Peyer's patch (tissue), 4 donors: ENCODE data around the gene CBX1.

Experiments used
- POLR2A ChIP-seq, 2 donors: fragments of 450-650 bp; IDR thresholded peaks; one replicate each; pipeline ENCODE4 v1.5.1; 2017; ENCODE audit warnings: antibody characterized with exemption in 2 of 2, mild to moderate bottlenecking in 2 of 2, moderate library complexity in 2 of 2
- TF ChIP-seq, protein P1 (sequence below), 6 experiments: fragments of 450-650 bp in 4 of 6; fragments of 200-600 bp in 2 of 6; sonication (generic) in 1 of 6; IDR thresholded peaks; one replicate each; pipeline ENCODE4 v1.5.1; 2017 to 2019; ENCODE audit warnings: antibody characterized with exemption in 6 of 6, mild to moderate bottlenecking in 3 of 6, moderate library complexity in 1 of 6

DNA sequence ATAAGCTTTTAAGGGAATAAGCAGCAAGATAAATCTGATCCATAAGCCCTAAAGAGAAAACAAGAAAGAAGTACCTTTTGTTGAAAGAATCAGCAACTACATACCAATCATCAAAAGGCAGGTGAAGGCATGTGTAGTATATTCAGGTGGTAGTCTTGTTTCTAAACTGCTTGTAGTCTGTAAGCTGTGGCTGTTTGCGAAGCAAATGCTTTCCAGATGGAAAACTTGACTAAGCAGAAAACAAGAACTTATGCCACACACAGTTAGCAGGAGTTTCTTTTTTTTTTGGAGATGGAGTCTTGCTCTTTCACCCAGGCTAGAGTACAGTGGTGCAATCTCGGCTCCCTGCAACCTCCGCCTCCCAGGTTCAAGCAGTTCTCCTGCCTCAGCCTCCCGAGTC, 5.7 kb downstream of the CBX1 start:
- TF ChIP-seq, protein P1, sequence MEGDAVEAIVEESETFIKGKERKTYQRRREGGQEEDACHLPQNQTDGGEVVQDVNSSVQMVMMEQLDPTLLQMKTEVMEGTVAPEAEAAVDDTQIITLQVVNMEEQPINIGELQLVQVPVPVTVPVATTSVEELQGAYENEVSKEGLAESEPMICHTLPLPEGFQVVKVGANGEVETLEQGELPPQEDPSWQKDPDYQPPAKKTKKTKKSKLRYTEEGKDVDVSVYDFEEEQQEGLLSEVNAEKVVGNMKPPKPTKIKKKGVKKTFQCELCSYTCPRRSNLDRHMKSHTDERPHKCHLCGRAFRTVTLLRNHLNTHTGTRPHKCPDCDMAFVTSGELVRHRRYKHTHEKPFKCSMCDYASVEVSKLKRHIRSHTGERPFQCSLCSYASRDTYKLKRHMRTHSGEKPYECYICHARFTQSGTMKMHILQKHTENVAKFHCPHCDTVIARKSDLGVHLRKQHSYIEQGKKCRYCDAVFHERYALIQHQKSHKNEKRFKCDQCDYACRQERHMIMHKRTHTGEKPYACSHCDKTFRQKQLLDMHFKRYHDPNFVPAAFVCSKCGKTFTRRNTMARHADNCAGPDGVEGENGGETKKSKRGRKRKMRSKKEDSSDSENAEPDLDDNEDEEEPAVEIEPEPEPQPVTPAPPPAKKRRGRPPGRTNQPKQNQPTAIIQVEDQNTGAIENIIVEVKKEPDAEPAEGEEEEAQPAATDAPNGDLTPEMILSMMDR (IDR thresholded peaks at IDR 0.05) = no peak
- no peak for TF ChIP-seq POLR2A (IDR thresholded peaks at IDR 0.05)
